Measurements from ENCODE around the gene ADARB1.

DNA sequence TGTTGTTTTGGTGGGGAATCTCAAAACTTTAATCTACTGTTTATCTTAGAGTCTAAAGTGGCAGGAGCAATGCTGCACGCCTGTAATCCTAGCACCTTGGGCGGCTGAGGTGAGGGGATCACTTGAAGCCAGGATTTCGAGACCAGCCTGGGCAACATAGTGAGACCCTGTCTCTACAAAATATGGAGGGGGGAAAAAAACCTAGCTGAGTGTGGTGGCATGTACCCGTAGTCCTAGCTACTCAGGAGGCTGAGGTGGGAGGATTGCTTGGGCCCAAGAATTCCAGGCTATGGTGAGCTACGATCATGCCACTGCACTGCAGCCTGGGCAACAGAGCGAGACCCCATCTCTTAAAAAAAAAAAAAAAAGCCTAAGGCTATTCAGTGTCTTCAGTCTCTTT is 175.2 kb downstream of the ADARB1 start:
- TF ChIP-seq POLR2AphosphoS5 (IDR thresholded peaks at IDR 0.05) (no peak), POLR2A (IDR thresholded peaks at IDR 0.05) (no peak)

Measured in transverse colon (tissue), 3 donors.